GM21576 (cell line): ENCODE measurements around the gene EPOP.
A peak's percentile ranks its signal among the peaks of the same experiment; 100 is the strongest.

Experiments used
- ATAC-seq: cut with Tn5 transposase; IDR thresholded peaks from one replicate; pipeline ENCODE4 v1.9.1; 2021; ENCODE audit warnings: mild to moderate bottlenecking, moderate library complexity; ENCODE audit not compliant: unreplicated experiment

The EPOP gene

DNA sequence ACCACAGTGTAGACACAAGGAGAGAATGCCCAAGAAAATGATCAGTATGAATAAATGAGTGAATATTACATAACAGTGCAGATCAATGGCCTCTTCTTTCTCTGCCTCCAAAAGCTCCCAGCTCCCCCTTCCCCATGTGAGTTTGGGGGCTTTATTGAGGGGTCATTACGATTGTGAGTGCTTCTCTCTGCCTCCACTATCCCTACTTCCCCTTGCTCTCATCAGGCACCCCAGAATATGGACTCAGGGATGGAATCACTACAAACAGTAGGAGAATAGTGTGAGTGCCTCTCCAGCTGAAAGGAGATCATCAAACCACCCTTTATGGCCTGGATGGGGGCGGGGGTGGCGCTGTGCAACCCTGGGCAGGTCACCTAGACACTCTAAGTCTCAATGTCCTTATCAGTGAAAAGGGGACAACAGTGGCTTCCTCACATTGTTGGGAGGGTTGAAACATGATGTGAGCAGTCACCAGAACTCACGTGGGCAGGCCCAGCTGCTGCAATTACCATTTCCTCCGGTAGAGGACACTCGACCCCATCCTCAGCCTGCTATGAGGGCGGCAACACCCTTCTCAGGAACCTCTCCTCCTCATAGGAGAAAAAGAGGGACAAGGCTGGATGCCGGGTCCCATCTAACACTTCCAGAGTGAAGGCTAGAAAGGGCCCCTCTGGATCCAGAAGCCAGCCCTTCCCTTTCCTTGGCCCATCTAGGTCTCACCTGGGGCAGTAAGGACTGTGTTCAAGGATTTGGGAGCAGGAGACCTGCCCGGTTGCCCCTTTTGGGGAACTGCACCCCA, 2.1 kb upstream of the EPOP start:
- peak; percentile 35 for ATAC-seq

DNA sequence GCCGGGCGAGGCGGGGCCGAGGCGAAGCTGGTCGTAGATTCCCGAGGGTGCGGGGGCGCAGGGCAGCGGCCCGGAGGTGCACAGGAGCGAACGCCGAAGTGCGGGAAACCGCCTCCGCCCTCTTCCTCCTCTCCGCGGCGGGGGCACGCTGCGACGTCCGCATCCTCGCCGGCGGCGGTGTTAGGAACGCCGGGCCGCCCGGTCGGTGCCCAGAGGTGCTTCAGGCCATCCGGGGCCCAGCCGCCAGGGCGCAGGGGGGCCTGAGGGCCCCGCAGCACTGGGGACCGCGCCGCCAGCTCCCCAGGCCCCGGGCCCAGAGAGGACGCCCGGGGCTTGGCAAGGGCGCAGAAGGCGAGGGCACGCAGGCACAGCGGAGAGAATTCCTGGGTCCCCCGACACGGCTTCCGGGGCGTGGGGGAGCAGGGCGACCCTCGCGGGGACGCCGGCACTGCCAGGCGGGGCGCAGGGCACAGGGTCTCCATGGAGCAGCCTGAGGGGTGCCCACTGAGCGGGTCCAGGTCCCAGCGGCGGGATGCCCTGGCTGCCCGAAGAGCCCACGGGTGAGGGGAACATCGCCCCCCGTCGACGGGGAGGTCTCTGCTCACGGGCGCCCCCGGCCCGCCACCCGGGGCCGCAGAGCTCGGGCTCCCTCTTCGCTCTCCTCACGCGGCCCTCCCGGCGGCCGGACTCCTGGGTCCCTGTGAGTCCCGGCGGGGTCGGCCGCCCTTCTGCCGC, 576 bp downstream of the EPOP start:
- peak; percentile 21 for ATAC-seq

DNA sequence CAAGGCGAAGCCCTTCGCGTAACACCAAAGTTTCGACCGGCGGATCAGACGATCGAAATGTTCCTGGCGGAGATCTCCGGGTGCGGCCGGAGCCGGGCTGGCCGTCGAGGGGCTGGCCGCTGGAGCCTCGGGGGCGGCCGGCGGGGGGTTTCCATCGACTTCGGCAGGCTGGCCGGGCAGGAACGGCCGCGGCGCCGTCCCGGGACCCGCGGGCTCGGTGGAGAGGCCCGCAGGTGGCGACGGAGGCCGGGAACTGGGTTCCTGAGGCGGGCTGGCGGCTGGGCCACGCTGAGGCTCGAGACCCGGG, 1.1 kb downstream of the EPOP start:
- ATAC-seq = peak; percentile 14

- ATAC-seq = no peak
Observed at GRCh38 chr17:38672788-38673706, 1.7 kb downstream of the EPOP start.

- no peak for ATAC-seq
Observed at GRCh38 chr17:38671939-38672720, 2.6 kb downstream of the EPOP start.

- ATAC-seq = no peak
Observed at GRCh38 chr17:38669520-38669919, 5.2 kb downstream of the EPOP start.

GRCh38 chr17:38667787-38668122, 7.0 kb downstream of the EPOP start:
- ATAC-seq = no peak

DNA sequence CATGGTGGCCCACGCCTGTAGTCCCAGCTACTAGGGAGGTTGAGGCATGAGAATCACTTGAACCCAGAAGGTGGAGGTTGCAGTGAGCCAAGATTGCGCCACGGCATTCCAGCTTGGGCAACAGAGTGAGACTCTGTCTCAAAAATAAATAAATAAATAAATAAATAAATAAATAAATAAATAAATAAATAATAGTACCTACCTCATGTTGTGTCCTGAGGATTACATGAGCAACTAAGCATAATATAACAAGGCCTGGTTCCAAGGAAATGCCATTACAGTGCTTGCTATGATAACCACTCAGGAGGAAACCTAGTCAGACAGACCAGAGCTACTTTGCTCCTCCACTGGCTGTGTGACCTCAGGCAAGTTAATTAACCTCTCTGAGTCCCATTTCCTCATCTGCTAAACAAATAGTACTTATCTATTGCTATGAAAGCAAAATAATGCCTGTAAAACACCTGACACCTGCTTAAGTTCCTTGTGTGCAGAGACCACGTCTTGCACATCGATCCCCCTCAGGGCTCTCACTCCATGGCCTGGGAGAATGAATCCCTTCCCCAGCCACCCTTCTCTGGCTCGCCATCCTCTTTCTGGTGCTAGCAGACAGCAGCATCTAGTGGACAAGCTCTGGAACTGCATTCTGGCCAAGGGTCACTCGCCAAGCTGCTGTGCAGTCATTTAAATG, 7.5 kb downstream of the EPOP start:
- no peak for ATAC-seq

DNA sequence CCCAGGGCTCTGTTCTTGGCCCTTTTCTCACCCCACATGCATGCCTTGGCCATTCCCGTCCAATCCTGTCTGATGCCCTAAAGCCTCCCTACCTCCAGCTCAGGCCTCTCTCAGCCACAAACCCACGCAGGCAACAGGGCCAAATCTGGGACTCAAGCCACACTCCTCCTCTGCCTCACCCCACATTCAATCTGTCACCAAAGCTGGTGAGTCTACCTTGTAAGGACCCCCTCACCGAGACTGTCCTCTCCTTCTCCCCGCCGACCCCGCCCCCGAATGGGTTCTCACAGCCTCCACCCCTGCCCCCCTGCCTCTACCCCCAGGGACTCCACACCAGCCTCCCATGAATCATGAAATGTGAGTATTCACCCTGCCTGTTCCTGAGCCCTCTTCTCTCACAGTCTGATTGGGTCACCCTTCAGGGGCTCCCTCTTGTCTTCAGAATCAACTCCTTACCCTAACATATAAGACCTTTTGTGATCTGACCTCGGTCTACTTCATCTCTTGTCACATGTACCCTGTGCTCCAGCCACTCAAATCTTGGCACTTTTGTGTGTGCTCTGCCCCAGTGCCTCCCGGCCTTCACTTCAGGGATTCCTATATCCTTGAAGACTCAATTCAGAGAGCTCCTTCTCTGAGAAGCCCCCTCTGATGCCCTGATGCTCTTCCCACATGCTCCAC, 10.7 kb downstream of the EPOP start:
- ATAC-seq = no peak

DNA sequence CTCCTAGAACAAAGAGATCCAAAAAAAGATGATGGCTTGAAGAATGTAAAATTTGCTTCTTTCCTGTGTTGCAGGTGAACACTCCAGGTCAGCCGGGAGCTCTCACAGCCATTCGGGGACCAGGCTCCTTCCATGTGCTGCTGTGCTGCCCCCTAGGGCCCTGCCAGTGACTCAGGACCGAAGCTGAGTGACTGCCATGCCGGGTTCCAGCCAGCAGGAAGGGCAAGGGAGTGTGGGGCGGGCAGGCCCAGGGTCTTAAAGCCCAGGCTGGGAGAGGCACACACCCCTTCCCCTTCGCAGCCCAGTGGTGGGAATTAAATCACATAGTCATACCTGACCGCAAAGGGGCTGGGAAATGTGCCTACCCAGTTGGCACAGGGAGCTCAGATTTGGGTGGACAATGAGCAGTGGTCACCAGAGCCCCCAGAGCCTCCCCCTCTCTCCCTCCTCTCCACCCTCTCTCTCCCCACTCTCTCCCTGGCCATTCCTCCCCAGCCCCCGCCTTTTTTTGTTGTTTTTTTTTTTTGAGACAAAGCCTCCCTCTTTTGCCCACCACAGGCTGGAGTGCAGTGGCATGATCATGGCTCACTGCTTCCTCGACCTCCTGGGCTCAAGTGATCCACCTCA, 11.5 kb downstream of the EPOP start:
- ATAC-seq = no peak

DNA sequence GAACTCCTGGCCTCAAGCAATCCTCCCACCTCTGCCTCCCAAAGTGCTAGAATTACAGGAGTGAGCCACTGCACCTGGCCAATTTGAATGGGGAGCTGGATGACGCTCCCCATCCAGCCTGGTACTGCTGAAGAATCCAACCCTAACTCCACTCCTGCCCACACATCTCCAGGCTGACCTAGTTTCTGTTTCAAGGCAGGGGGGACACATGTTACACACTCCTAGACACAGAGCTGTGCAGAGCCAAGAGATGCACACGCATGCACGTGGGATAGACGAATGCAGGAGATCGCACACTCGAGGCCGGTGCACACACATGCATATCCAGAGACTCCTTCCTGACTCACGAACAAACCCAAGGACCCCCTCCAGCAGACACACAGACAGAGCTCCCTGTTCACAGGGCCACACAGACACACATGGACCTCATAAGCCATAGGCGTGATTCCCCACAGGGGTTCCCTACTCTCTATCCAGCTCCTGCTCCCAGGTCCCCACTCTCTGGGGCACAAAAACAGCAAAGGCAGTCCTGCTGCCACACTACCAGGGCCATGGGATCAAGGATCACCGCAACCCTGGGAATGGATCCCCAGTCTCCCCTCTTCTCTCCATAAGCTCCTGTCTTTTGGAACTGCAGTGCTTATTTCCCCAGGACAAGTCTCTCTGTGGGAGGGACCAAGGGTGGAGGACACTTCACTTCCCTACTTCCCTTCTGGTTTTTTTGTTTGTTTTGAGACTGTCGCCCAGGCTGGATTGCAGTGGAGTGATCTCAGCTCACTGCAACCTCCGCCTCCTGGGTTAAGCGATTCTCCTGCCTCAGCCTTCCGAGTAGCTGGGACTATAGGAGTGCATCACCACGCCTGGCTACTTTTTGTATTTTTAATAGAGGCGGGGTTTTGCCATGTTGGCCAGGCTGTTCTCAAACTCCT, 14.4 kb downstream of the EPOP start:
- no peak for ATAC-seq

GRCh38 chr17:38659415-38659814, 15.3 kb downstream of the EPOP start:
- ATAC-seq = no peak

DNA sequence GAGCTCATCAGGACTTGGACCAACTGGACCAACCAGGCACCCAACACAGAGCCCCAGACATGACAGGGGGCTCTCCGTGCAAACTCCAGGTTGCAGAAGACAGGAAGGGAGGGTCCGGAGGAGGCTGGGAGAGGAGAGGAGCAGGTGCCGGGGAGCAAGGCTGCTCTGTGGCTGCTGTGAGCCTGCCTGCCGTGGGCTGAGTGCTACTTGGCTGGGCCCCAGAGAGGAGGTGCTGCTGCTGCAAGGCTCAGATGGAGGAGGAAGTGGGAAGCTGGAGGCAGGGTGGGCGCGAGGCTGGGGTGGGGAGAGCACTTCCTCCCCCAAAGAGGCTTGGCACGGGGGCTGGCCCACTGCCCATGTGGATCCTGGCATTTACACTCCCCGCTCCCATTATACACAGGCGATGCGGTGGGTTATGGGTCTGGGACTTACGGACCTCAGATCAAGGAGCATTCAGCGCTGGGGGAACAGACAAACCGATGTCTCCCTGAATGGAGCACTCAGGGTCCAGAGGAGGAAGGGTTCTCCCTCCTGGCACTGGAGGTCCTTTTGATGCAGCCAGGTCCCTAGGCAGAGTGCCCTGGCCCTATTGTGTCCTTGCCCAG, 15.9 kb downstream of the EPOP start:
- no peak for ATAC-seq

DNA sequence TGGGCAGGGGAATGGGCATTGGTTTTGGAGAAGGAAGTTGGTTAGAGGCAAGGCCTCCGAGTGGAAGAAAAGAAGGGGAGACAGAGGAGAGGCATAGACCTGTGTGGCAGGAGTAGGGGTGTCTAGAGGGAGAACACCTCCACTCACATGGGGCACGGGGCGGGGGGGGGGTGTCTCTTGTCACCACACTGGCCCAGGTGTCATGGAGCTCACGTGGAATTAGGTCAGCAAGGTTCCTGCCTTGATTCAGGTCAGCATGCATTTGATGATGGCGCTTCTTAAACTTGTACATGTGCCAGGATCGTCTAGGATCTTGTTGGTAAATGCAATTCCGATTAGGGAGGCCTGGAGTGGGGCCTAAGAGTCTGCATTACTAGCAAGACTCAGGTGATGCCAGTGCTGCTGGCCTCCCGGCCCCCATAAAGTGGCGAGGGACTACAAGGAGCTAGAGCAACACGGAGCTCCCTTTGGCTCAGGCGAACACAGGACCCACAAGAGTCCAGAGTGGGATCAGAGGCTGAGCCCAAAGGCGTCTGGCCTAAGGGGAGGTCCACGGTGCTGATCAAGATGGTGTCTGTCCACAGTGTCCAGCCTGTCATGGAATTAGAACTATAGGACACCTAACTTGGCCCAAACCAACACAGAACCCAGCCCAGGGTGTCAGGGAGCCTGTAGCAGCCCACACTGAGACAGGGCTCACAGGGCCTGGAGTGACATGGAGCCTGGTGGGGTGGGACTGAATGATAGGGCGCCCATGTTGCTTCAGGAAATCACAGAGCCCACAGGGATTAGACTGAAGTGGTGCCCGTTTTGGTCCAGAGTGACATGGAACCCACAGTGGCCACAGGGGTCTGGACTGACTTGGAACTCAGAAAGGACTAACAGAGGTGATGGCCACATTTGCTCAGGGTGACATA, 16.7 kb downstream of the EPOP start:
- no peak for ATAC-seq

GRCh38 chr17:38656959-38657823, 17.6 kb downstream of the EPOP start:
- ATAC-seq = no peak
